NCI-H2029 treated with DMSO at 0.1 percent for 48 hours (cell line): ENCODE measurements around the gene STK33.
A peak's percentile ranks its signal among the peaks of the same experiment; 100 is the strongest.

Source experiments
- DNase-seq: peaks from one replicate; lab custom pipeline; 2025; lab: John Stamatoyannopoulos, UW

Gene STK33

DNA sequence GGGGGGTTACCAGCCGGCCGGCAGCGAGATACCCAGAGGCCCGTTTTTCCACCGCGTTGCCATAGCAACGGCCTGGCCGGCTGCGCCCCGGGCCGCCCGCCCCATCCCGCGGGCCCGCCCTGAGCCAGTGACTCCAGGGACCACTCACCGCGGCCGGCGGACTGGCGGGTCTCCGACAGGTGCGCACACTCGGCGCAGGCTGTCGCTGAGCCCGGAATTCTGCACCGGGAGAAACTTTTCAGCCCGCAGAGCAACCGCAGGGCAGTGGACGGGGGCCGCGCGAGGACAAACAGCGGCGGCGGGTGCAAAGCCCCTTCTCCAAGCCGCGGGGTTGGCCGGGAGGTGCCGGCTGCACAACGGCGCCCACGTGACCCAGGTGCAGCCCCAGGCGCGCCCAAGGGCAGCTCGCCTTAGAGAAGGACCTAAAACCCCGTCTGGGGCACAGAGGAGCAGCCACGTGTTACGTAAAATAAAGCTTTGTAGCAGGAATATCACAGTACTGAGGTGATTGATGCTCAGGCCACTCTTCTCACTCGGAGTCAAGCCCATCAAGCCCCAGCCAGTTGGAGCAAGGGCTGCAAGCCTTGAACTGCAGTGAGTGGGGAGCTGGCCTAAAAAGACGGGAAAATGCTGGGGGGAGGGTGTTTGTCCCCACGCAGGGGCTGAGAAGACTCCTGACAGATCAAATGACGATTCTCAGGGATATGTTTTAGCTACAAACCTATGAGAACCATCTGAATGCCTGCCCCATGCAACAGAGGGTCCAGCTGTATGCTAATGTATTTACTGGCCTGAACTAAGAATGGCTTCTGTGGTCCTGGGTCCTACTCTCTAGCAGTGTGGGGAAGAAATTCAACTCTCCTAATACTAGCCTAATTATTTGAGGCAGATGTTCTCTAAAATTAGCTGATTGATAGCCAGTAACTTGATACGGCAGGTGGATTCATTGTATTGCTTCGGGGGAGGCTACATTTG, at the start of gene STK33:
Gene STK33 (minus strand): TSS at position 294 of the 975 bp plus-strand sequence. CDS start 119,323 bp downstream, outside the sequence.
- peak; percentile 48 for DNase-seq

DNA sequence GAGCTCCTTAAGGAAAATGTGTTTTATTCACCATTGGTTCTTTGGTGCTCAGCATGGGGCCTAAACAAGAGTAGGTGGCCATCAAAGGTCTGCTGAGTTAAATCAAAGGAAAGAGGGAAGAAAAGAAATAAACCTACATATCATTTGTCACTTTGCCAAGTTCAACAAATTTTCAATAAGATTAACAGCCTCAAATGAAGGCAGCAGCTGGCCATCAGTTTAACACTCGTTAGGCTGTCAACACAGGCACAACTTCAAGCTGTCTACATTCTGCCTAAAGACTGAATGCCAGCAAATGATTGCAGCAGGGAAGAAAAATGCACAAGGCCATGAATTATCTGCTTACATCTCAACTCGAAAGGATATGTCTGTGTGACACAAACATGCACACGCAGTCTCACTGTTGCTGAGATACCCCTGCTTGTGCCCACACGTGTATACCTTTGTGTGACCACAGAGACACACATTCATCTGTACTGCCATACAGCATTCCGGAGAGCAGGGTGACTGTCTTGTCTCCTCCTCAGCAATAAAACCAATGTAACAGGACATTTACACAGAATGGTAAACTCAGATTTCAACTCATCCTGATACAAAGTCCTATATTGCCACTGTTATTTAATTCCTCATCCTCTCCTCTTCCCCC, 48.3 kb upstream of the STK33 start:
- no peak for DNase-seq

DNA sequence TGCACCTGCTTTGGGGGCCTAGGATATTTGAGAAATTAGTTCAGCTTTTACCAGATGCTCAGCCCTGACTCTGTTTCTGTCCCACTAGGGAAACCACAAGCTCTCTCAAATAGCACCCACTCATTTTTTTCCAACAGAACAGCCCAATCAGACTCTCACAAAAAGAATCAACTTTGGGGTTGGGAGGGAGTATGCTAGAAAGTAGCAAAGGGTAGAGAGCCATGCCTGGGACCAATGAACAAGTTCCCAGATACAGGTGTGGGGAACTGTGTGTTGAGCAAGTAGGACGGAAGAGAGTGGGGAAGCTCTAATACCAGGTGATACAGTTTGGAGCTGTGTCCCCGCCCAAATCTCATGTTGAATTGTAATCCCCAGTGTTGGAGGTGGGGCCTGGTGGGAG, 47.3 kb upstream of the STK33 start:
- no peak for DNase-seq

DNA sequence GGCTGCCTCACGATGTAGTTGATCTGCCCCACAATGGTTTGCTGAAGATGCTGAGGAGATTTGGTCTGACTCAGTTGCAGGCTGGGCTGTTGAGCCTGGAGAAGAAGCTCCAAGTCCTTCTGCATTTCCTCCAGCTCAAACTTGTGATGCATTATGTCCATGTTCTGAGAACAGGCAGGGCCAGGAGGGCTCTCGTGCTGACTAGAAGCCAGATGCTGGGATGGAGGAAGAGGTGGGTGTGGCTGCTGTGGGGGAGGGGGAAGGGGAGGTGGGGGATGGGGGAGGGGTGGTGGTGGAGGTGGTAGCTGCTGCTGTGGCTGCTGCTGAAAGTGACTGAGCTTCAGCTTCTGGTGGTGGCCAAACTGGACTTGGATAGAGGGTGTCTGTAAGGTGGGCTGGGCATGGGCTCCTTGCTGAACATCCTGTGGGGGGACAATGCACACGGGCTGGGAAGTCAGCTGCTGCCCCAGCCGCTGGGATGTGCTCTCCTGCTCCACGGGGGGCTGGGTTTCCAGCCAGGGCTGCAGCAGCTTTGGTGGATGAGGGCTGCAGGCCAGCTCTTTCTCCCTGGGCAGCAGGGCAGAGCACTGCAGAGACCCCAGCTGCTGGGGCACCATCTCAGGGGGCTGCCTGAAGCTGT, 46.4 kb upstream of the STK33 start:
- no peak for DNase-seq

DNA sequence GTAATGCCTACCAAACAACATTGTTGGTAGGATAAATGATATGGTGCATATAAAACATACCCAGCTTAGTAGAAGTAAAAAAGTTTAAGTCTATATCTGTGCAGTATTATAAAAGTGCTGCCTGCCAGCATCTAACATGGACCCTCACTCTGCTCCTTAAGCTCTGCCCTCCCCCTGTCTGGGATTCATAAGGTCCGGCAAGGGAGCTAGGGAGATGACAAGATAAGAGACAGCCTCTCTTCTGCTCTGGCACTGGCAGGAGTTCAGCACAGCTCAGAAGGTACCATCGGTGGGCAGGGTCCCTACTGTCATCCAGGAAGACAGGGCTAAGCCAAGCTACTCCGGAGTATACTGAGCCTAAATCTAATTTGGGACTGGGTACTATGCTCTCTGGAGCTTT, 45.6 kb upstream of the STK33 start:
- DNase-seq = no peak

DNA sequence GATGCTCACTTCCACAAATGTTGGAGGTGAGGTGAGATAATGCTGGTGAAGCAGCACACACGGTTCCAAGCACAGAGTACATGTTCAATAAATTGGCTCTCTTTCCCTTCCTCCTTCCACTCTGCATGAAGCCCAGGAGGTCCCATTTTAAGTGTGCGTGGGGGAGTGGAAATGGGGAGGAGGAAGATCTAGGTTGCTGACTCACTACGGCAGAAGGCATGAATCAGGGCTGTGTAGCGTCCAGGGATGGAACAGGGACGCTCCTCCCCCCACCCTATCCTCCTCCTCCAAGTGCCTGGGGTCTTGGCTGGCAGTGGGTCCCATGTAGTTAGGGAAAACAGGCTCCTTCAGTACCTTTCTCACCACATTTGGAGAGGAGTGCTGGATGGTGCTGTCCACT, 44.3 kb upstream of the STK33 start:
- no peak for DNase-seq

DNA sequence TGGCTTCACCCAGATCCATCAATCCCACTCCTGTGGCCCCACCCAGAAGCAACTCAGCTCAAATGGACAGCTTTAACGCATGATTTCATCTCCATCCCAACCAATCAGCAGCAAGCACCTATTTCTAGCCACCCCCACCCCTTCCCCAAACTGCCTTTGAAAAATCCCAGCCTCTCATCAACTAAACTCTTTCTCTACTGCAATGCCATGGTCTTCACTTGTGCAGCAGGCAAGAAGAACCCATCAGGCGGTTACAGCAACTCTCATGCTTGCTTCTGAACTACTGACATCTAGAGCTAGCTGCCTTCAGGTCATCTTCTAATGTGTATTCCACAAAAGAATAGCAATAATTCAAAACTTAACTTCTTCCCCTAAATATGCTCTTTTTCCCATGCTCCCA, 42.1 kb upstream of the STK33 start:
- DNase-seq = no peak

DNA sequence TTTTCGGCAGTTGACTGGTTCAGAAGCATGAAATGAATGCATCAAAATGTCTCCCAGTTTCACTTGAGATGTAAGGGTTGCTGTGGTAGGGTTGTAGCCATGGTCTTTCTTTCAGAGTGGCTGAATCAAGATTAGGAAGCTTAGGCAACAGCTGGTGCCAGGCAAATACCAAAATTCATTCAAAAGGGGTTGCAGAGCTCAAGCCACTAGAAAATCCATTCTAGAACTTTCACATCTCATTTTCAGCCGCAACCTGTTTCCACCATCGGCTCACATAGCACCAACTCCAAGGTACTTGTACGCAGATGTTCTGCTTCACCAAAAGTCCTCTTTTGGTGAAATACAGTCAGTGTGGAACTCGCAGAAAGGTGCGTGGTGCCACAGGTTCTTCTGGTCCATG, 40.5 kb upstream of the STK33 start:
- DNase-seq = no peak

DNA sequence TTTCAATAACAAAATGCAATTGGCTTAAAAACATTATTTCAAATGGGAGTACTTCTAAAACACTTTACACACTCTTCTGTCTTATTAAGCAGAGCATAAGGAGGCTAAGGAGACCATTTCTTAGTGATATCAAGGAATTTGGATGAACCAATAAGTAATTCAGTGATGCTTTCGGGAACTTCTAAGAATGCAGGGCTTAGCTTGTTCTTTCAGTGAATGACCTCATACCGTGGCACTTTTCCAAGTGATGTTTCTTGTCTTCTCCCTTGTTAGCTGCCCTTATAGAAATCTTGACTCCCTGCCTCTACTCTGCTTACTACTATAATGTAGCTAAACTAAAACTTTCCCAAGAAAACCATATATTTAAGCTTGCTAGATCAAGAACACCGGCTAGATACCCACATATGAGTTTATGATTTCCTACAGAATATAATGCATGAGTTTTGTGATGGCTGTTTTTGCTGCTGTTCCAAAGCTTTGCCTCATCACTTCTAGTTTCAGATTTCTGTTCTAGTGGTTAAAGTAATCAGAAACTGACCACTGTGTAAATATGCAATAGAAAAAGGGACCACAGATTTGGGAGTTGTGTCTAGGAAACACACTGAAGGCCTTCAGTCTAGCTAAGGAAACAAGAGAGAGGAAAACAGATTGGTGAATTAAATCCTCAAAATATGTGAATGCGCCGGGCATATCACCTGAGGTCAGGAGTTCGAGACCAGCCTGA, 37.5 kb upstream of the STK33 start:
- DNase-seq = no peak

DNA sequence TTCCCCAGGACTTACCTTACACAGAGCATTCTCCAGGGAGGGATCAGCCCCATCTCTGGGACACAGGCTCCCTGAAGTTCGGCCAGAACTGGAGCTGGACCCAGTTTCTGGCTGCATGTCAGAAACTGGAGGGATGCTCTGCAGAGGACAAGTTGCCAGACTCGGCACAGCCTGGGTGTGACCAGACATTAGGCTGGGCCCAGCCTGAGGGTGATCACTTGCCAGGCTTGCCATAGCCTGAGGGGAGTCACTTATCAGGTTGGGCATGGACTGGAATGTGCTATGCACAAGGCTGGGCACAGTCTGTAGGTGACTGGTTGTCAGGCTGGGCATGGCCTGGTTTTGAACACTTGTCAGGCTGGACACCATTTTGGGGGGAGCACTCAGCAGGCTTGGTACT, 30.7 kb upstream of the STK33 start:
- DNase-seq = no peak

DNA sequence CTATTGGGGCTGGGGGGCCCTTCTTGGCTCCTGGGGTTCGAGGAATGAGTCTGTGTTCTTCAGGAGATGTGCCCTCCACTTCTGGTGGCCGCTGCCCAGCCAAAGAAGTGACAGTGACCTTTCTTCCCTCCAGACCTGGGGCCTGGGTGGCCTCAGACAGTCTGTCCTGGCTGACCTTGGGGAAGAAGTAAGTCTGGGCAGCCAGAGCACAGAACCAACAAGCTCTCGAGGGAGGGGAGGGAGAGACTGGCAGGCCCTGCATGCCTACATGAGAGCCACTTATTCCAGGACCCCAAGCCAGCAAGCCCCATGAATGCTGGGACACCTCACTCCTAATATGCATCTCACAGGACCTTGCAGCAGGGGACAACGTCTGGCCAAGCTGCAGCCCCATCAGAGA, 27.1 kb upstream of the STK33 start:
- no peak for DNase-seq

DNA sequence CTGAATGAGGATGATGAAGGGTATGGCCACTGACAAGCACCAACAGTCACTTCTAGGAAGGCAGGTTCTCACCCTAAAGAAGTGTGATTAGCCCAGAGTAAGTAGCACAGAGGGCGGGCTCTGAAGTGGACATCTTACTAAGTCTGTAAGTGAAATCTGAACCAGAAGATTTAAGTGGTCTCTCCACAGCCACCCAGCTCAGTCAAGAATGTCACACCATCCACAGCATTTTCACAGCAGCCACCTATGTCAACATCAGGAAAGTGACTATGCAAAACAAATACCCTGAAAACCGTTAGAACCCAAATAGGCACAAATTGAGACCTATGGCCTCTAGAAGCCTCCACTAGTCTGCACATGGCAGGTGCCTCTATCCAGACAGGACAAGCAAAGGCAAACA, 23.0 kb upstream of the STK33 start:
- DNase-seq = no peak

DNA sequence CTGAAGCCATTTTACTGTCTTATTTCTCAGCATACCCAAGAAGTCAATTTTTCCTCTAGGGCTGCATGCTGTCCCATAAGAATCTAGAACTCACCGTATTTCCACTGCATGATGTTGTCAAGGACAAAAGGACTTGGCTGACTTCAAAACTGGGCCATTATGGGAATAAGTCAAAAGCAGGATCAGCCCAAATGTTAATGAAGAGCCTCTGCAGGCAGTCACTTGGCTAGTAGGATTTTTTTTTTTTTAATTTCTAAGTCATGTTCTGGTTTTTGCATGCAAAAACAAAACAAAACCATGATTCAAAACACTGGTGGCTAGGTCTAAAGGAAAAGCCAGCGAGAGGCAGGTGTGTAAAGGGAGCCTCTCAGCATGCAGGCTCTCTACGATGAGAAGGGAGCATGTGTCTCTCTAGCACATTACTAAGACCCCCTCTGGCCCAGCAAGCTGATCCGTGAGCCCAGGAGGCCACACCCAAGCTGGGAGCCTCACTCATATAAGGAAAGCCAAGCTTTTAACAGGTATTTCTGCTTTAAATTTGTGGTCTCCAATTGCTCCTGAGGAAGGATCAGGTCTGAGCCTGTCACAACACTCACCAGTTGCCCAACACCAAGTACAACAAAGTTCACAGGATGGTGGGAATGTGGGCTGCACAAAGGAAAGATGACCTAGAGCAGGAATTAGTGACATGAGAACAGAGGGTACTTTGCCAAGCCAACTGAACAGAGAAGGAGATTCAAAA, 21.4 kb upstream of the STK33 start:
- no peak for DNase-seq

DNA sequence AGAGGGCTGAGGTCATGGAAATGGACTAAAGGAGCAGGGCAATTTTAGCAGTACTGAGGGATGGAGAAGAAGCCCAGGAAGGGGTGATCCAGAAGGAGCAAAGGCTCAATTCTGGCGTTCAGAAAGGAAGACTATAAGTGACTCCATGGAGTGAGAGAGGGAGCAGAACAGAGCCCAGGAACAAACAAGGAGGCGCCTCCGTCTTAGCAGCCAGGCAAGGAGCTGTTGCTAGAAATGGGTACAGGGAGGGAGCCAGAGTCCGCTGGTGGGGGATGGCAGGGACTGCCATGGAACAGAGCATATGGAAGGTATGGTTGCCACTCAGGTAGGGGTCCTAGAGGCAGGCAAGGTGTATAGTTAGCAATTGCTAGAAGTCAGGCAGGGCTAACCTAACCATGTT, 20.5 kb upstream of the STK33 start:
- no peak for DNase-seq

DNA sequence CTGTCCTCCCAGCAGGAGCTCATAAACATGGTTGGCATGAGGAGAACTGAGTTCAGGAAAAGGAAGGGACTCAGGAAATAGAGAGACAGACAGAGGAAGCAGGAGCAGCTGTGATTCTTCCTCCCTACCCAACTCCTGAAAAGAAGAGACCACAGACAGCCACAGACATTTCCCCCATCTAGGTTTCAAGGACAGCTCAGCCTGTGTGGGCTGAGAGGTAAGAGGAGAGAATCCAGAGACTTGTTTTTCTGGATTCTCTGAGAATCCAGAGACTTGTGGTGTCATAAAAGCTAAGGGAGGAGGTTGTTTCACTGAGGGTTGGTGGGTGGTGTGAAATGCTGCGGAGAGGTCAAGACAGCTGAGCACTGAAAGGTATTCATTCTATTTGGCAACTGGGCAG, 19.0 kb upstream of the STK33 start:
- no peak for DNase-seq

DNA sequence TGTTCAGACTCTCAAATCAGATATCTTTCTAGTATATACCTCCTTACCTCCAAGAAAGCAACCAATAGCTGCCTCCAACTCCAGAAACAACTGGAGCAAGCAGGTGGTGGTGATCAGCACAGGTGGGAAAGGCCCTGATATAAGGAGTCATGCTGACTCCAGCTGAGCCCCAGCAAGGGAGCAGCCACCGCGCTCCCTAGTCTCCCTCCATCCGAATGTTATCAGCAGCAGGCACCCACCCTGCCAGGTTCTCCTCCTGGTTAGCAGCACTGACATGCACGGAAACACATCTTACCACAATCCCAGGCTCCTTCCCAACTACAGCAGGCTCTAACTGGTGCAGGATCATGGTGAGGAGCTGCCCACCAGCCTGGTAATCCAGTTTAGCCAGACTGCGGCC, 18.5 kb upstream of the STK33 start:
- no peak for DNase-seq

DNA sequence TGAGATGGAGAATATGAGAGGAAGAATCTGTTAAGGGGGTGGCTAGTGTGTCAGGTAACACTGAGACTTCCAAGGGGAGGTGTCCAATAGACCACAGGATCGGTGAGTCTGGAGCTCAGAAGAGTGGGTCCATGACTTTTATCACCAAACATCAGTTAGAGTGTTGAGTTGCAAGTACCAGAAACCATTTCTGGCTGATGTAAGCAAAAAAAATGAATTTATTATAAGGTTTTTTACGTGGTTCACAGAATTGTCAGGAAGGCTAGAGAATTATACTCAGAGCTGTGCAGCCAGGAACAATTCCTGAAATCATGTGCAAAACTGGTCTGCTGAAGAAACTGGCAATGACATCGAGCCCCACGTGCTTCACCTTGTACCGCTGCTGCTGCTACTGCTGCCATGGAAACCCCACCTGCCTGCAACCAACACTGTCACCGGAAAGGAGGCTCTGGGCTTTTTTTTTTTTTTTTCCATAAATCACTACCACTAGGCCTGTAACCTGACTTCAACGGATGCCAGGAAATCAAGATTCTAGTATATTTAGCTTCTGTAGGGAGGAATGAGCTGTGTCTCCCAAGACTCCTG, 16.6 kb upstream of the STK33 start:
- no peak for DNase-seq

DNA sequence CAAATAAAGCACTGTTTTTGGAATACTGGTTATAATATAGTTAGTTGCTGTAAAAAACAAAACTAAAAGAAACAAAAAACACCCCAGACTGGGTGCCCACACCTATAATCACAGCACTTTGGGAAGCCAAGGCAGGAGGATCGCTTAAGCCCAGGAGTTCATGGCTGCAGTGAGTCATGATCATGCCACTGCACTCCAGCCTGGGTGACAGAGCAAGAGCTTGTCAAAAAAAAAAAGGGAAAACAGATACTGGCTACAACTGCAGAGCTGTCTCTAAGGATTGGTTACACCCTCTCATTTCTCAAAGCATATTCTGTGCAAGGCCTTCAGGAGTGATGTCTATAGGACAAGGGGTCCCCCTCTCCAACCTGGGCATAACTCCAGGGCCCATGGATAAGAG, 14.6 kb upstream of the STK33 start:
- DNase-seq = no peak

DNA sequence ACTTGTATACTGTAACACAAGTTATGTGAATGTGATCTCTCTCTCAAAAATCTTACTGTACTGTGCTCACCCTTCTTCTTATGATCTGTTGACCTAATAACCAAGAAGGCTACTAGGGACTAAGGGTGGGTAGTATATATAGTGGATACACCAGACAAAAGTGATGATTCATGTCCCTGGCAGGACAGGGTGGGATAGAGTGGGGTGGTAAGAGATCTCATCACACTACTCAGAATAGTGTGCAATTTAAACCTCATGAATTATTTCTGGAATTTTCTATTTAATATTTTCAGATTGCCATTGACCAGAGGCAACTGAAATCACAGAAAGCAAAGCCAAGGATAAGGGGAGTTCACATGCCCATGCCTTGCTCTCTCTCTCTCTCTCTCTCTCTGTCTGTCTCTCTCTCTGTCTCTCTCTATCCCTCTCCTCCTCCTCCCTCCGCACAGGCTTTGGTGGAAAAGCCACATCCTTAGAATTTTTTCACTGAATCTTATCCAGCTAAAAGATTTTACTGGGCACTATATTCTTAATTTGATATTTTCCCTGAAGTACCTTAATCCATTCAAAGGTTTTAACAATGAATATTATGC, 12.0 kb upstream of the STK33 start:
- DNase-seq = no peak

DNA sequence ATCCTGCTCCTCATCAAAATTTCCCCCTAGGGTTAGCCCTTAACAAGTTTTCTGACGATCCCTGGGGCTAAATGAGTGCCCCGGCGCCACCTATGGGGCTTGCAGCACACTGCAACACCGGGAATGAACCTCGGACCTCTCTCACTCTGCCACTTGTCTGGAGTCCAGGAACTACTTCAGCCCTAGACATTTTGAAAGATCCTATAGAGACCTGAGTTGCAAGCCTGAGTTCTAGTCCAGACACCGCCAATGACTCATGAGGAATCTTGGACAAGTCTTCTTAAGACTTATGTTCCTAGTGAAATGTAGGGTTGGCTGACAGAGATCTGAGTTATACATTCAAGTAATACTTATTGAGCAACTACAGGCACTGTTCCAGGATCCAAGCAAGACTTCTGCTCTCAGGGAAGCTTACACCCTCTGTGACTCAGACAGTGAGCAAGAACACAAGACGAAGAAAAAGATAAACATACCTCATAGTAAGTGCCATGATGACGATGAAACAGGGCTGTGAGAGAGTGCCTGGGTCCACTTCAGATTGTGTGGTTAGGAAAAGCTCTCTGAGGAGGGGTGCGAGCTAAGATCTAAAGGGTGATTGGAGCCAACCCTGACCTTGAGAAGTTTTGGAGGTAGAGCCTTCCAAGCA, 10.2 kb upstream of the STK33 start:
- DNase-seq = peak; percentile 41
